GM19452 (cell line): Measurements from ENCODE around the gene CERT1.

Experiments
- ATAC-seq: cut with Tn5 transposase; IDR thresholded peaks from one replicate; pipeline ENCODE4 v1.9.1; 2021; ENCODE audit not compliant: unreplicated experiment

The CERT1 gene

DNA sequence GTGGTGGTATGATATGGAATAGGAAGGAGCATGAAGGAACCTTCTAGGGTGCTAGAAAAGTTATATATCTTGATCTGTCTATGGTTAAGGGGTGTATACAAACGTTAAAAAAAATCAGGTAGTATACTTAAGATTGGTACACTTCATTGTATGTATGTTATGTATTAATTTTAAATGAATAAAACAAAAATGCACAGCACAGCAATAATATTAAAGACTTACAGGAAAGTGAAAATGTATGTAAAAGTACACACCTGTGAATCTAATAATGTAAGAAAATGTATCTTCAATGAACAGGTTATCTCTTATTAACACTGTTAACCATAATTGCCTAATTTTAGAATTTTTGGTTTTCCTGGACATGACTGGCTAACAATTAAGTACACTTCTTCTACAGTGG, 97.2 kb downstream of the CERT1 start:
- ATAC-seq = no peak

GRCh38 chr5:75412111-75412990, 99.1 kb downstream of the CERT1 start:
- ATAC-seq = no peak

- no peak for ATAC-seq
Measured at GRCh38 chr5:75405296-75405695, 106.1 kb downstream of the CERT1 start.

DNA sequence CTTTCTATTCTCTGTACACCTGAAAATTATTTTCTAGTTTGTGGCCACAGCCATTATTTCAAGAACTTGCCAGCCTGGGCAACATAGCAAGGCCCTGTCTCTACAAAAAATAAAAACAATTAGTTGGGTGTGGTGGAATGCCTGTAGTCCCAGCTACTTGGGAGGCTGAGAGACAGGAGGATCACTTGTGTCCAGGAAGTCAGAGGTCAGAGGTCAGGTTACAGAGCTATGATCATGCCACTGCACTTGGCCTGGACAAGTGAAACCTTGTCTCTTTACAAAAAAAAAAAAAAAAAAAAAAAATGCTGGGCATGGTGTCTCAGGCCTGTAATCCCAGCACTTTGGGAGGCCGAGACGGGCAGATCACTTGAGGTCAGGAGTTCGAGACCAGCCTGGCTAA, 116.2 kb downstream of the CERT1 start:
- ATAC-seq = no peak

GRCh38 chr5:75389430-75389829, 122.0 kb downstream of the CERT1 start:
- ATAC-seq = no peak

- no peak for ATAC-seq
Measured at GRCh38 chr5:75387806-75388205, 123.6 kb downstream of the CERT1 start.

GRCh38 chr5:75384218-75384617, 127.2 kb downstream of the CERT1 start:
- ATAC-seq = no peak

DNA sequence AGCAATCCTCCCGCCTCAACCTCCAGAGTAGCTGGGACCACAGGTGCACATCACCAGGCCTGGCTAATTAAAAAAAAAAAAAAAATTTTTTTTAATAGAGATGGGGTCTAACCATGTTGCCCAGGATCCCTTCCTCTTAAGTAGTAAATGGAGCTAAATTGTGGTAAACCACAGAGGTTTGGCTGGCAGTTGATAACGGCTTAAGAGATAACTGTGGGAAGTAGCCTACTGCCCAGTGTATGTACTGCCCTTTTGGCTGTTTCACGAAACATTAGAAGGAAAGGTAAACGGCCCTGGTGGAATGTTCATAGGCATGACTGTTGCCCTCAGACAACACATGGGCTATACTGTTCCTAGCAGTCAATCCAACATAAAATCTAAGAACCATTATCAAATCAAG, 130.0 kb downstream of the CERT1 start:
- ATAC-seq = no peak

GRCh38 chr5:75380099-75380498, 131.3 kb downstream of the CERT1 start:
- ATAC-seq = no peak

GRCh38 chr5:75375414-75375813, 136.0 kb downstream of the CERT1 start:
- no peak for ATAC-seq

DNA sequence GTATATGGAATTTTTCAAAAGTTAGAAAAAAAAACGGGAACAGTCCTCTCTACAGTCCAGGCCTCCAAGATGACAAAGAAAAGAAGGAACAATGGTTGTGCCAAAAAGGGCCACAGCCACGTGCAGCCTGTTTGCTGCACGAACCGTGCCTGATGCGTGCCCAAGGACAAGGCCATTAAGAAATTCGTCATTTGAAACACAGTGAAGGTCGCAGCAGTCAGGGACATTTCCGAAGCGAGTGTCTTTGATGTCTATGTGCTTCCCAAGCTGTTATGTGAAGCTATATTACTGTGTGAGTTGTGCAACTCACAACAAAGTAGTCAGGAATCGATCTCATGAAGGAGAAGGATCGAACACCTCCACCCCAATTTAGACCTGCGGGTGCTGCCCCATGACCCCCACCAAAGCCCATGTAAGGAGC, 137.0 kb downstream of the CERT1 start:
- no peak for ATAC-seq

DNA sequence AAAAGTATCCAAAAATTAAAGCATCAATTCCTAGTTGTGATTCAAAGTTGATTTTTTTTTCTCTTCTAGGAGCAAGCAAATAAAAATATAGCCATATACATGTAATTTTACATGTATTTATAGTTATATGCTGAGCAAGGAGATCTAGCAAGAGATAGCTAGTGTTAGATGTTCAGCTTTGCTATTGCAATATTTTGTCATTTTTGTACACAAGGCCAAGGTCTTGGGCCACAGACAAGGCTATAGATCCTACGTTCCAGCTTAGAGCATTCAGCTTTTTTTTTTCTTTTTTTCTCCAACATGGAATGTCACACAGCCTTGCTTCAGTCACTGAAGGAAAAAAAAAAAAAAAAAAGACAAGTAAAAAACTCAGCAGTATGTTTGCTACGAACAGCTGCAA, 137.6 kb downstream of the CERT1 start:
- ATAC-seq = no peak

GRCh38 chr5:75368391-75368790, 143.0 kb downstream of the CERT1 start:
- no peak for ATAC-seq

DNA sequence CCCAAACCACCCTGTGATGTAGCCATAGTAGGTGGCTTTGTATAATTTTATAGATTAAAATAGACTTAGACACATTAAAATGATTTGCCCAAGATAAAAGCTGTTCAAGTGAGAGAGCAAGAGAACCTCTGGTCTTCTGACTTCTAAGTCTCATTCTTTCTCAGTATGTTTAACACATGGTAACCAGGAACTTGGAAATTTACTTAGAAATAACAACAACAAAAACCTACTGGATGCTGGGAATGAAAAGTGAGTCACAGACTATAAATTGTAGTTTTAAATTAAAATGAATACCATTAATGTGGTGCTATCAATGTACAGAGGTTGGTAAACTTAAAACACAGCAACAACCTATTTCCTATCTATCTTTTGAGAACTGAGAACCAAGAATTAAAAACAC, 144.0 kb downstream of the CERT1 start:
- no peak for ATAC-seq

DNA sequence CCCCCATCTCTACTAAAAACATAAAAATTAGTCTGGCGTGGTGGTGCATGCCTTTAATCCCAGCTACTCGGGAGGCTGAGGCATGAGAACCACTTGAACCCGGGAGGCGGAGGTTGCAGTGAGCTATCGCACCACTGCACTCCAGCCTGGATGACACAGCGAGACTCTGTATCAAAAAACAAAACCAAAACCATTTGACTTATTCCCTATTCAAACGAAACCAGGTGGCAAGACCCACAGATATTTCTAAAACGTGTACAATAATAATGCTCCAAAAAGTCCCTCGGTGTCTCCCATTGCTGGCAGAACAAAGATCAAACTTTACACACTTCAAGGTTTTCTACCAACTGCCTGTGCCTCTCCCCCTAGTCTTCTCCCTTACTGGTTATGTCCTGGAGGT, 144.6 kb downstream of the CERT1 start:
- peak; percentile 76 for ATAC-seq

- ATAC-seq = no peak
Measured at GRCh38 chr5:75365740-75366139, 145.7 kb downstream of the CERT1 start.

GRCh38 chr5:75364571-75365280, 146.7 kb downstream of the CERT1 start:
- ATAC-seq = no peak

- ATAC-seq = no peak
Measured at GRCh38 chr5:75363726-75364495, 147.5 kb downstream of the CERT1 start.

- ATAC-seq = no peak
Measured at GRCh38 chr5:75363111-75363510, 148.3 kb downstream of the CERT1 start.

- ATAC-seq = no peak
Measured at GRCh38 chr5:75362474-75362975, 148.9 kb downstream of the CERT1 start.

- ATAC-seq = no peak
Measured at GRCh38 chr5:75361310-75361709, 150.1 kb downstream of the CERT1 start.
